Panc1 (cell line): ENCODE results near the gene GPX7.

ENCODE experiments used
- TCF7L2 ChIP-seq: IDR thresholded peaks from 2 replicates; pipeline ENCODE4 v1.6.1; 2011; ENCODE audit warnings: mild to moderate bottlenecking, low read depth, low read length, inconsistent platforms
- TF ChIP-seq, protein P1 (sequence below): fragments of 450-650 bp; IDR thresholded peaks from 2 replicates; pipeline ENCODE4 v1.5.1; 2017; ENCODE audit warnings: mild to moderate bottlenecking

DNA sequence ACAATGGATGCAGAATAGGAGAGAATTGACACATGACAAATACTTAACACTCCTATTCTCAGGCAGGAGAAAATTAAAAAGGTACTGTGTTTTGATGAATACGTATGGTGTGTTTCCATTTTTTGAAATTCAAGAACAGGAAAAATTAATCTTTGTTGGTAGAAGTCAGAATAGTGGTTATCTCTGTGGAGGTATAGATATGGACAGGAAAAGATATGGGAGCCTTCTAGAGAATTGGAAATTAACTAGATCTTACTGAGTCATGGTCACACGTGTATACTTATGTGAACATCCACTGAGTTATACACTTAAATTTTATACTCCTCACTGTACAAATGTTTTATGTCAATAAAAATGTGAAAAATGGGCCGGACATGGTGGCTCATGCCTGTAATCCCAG lies 39.4 kb upstream of the GPX7 start:
- TF ChIP-seq, protein P1, sequence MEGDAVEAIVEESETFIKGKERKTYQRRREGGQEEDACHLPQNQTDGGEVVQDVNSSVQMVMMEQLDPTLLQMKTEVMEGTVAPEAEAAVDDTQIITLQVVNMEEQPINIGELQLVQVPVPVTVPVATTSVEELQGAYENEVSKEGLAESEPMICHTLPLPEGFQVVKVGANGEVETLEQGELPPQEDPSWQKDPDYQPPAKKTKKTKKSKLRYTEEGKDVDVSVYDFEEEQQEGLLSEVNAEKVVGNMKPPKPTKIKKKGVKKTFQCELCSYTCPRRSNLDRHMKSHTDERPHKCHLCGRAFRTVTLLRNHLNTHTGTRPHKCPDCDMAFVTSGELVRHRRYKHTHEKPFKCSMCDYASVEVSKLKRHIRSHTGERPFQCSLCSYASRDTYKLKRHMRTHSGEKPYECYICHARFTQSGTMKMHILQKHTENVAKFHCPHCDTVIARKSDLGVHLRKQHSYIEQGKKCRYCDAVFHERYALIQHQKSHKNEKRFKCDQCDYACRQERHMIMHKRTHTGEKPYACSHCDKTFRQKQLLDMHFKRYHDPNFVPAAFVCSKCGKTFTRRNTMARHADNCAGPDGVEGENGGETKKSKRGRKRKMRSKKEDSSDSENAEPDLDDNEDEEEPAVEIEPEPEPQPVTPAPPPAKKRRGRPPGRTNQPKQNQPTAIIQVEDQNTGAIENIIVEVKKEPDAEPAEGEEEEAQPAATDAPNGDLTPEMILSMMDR = no peak
- no peak for TF ChIP-seq TCF7L2
